HG03442 (cell line): ENCODE data around the gene PTPN4.

ENCODE experiments used
- ATAC-seq: cut with Tn5 transposase; IDR thresholded peaks from one replicate; pipeline ENCODE4 v1.9.1; 2021; ENCODE audit warnings: mild to moderate bottlenecking, moderate library complexity; ENCODE audit not compliant: unreplicated experiment

Gene PTPN4

GRCh38 chr2:119732601-119733164, 27.0 kb upstream of the PTPN4 start:
- ATAC-seq, result no peak

- no peak for ATAC-seq
Measured at GRCh38 chr2:119734047-119734446, 25.7 kb upstream of the PTPN4 start.

- no peak for ATAC-seq
Measured at GRCh38 chr2:119735565-119735964, 24.2 kb upstream of the PTPN4 start.

- no peak for ATAC-seq
Measured at GRCh38 chr2:119736021-119736420, 23.7 kb upstream of the PTPN4 start.

GRCh38 chr2:119739580-119740255, 20.0 kb upstream of the PTPN4 start:
- ATAC-seq, result no peak

GRCh38 chr2:119741001-119741400, 18.7 kb upstream of the PTPN4 start:
- ATAC-seq, result no peak

GRCh38 chr2:119741868-119742267, 17.9 kb upstream of the PTPN4 start:
- no peak for ATAC-seq

- no peak for ATAC-seq
Measured at GRCh38 chr2:119744335-119744939, 15.3 kb upstream of the PTPN4 start.

- ATAC-seq, result no peak
Measured at GRCh38 chr2:119745566-119745965, 14.2 kb upstream of the PTPN4 start.

- ATAC-seq, result no peak
Measured at GRCh38 chr2:119746836-119747686, 12.7 kb upstream of the PTPN4 start.

- ATAC-seq, result no peak
Measured at GRCh38 chr2:119748135-119748534, 11.6 kb upstream of the PTPN4 start.

GRCh38 chr2:119749477-119750012, 10.2 kb upstream of the PTPN4 start:
- ATAC-seq, result no peak

- no peak for ATAC-seq
Measured at GRCh38 chr2:119751706-119752105, 8.0 kb upstream of the PTPN4 start.

GRCh38 chr2:119753041-119753929, 6.4 kb upstream of the PTPN4 start:
- ATAC-seq, result no peak

GRCh38 chr2:119753930-119754321, 5.8 kb upstream of the PTPN4 start:
- no peak for ATAC-seq

GRCh38 chr2:119755906-119756305, 3.8 kb upstream of the PTPN4 start:
- ATAC-seq, result no peak

- no peak for ATAC-seq
Measured at GRCh38 chr2:119756837-119757236, 2.9 kb upstream of the PTPN4 start.

GRCh38 chr2:119758881-119759450, 756 bp upstream of the PTPN4 start:
- ATAC-seq, result no peak

GRCh38 chr2:119760237-119760955, 674 bp downstream of the PTPN4 start:
- no peak for ATAC-seq

- no peak for ATAC-seq
Measured at GRCh38 chr2:119760956-119761275, 1.2 kb downstream of the PTPN4 start.
